Heart left ventricle (tissue), 16 donors: ENCODE results near the gene DDX54. TPM values are rescaled to one million over a fixed set of nuclear protein-coding genes. Genes with fewer than 3 reads are reported as not detected.
A peak's percentile ranks its signal among the peaks of the same experiment; 100 is the strongest.

Experiments
- ATAC-seq, 4 donors: fragments of 200-7000 bp; cut with Tn5 transposase; one replicate each; pipeline ENCODE4 v1.9.1; 2020 to 2022; ENCODE audit warnings: moderate library complexity in 4 of 4, mild to moderate bottlenecking in 3 of 4, moderate number of reproducible peaks in 1 of 4
- DNase-seq, 5 donors: peaks; one replicate each; pipeline ENCODE4 v3.0.0-alpha.2; 2020
- H3K27ac ChIP-seq, 12 donors: fragments of 200-600 bp; sonication (generic) in 4 of 12; one replicate each; pipeline versions ENCODE4 v1.5.0 to v1.8.0; 2016 to 2022; ENCODE audit warnings: mild to moderate bottlenecking in 2 of 12
- H3K27me3 ChIP-seq, 9 donors: fragments of 200-600 bp; sonication (generic) in 2 of 9; one replicate each; pipeline versions ENCODE4 v1.5.1 to v1.8.0; 2016 to 2022; ENCODE audit warnings: mild to moderate bottlenecking in 3 of 9
- H3K36me3 ChIP-seq, 9 donors: fragments of 200-600 bp; sonication (generic) in 2 of 9; one replicate each; pipeline versions ENCODE4 v1.5.0 to v1.8.0; 2018 to 2022; ENCODE audit warnings: mild to moderate bottlenecking in 2 of 9
- H3K4me1 ChIP-seq, 12 donors: fragments of 200-600 bp; sonication (generic) in 4 of 12; one replicate each; pipeline versions ENCODE4 v1.5.0 to v1.8.0; 2016 to 2022; ENCODE audit warnings: mild to moderate bottlenecking in 3 of 12
- H3K4me3 ChIP-seq, 12 donors: fragments of 200-600 bp; sonication (generic) in 4 of 12; one replicate each; pipeline versions ENCODE4 v1.5.0 to v1.8.0; 2017 to 2022; ENCODE audit warnings: mild to moderate bottlenecking in 9 of 12, moderate library complexity in 4 of 12
- H3K9me3 ChIP-seq, 12 donors: fragments of 200-600 bp; sonication (generic) in 4 of 12; one replicate each; pipeline versions ENCODE4 v1.5.0 to v1.8.0; 2016 to 2022; ENCODE audit warnings: mild to moderate bottlenecking in 1 of 12
- POLR2A ChIP-seq, 2 donors: fragments of 450-650 bp; IDR thresholded peaks; one replicate each; pipeline ENCODE4 v1.6.1; 2017; ENCODE audit warnings: antibody characterized with exemption in 2 of 2, mild to moderate bottlenecking in 2 of 2, moderate library complexity in 2 of 2
- WGBS, 4 donors: extraction: QIAGEN DNeasy Blood & Tissue Kit in 2 of 4; methylation state at CpG; one replicate each; pipeline versions ENCODE4 v1.1.5 to v1.1.7; 2013 to 2018; 5-methylcytosine and 5-hydroxymethylcytosine counted together
- intact Hi-C, 10 donors: fragments of 100-400 bp; cut with DNase I; formaldehyde crosslinking; loops; one replicate each; pipeline versions ENCODE4 v1.11.1 to v1.14.2; 2022
- polyA plus RNA-seq, 2 donors: library from polyadenylated mRNA; stranded (reverse); fragments of 200-250 nt; gene quantifications; one replicate each; pipeline ENCODE4 v1.2.3, GENCODE V29; 2013
- total RNA-seq, 9 donors: library from RNA; depleted of rRNA in 2 of 9; stranded (reverse); fragments of >200 nt in 2 of 9; fragmentation: NEBNext Ultra II Directional in 3 of 9; extraction: Animal tissue kit (Norgen Biotek cat#: 25700) in 3 of 9; gene quantifications; one replicate each; pipeline versions ENCODE4 v1.1.0 to v1.2.4, GENCODE V29; 2016 to 2023
- TF ChIP-seq, protein P1 (sequence below), 12 donors: fragments of 200-600 bp; sonication (generic) in 4 of 12; IDR thresholded peaks; one replicate each; pipeline versions ENCODE4 v1.5.0 to v1.8.0; 2018 to 2022; ENCODE audit warnings: antibody characterized with exemption in 12 of 12, mild to moderate bottlenecking in 5 of 12
- donor health status: ischemic (EF 13 %, LVEDD 7.1; RV severe dilation, severe dysfunction).
- donor health status: healthy with polysubstance abuse.
- donor health status: DM: no; HTN: yes; CAD: no.
- donor health status: DM: no; HTN: no; CAD: no.
- donor health status: ischemic (EF 25% LVEDD 6.9; RV normal size, moderate dysfunction).
- donor health status: ischemic (EF 25% LVEDD 5.7; RV mildly dilated, moderate dysfunction).
- donor health status: healthy.
- donor health status: DM: yes; HTN: yes; CAD: no.
- donor health status: ischemic (EF 35%, LVEDD 5.7; RV mildly dilated, moderate dysfunction).
- donor health status: nonischemic (EF 11% LVEDD 7.7; RV severe dilation, severe dysfunction).
- donor health status: DM: yes; HTN: yes; CAD: no.
- donor health status: PGD.
- donor health status: ischemic (EF 29% LVEDD 5.4; RV normal size, mild dysfunction).
- donor health status: nonischemic (EF 23%, LVEDD 6.1; RV moderate dilation, normal function).

DDX54 gene
- total and polyA plus RNA-seq, 11 donors, result 23.4 to 60.2 (median 38.2) TPM

DNA sequence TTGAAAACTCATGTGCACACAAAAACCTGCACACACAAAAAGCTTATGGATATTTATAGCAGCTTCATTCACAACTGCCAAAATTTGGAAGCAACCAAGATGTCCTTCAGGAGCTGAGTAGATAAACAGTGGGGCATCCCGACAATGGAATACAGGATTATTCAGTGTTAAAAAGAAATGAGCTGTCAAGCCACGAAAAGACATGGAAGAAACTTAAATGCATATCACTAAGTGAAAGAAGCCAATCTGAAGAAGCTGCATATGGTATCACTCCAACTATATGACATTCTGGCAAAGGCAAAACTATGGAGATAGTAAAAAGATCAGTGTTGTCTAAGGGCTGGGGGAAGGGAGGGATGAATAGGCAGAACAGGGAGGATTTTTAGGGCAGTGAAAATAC lies 30.7 kb upstream of the DDX54 start:
- Histone ChIP-seq H3K4me3 (no peak overlapping the region), H3K27me3 (no peaks in the 10 kb centered on the region), H3K36me3 (no peaks in the 10 kb centered on the region), H3K9me3 (no peaks in the 10 kb centered on the region), H3K4me1 (peaks cover 0 to 57% (median 19%) of the 10 kb centered on the region in 12 donors), H3K27ac (no peak overlapping the region)
- intact Hi-C loops, result no loop called here
- DNase-seq (no peak), ATAC-seq (no peak)
- TF ChIP-seq POLR2A (IDR thresholded peaks at IDR 0.05), result no peak
- TF ChIP-seq, protein P1, sequence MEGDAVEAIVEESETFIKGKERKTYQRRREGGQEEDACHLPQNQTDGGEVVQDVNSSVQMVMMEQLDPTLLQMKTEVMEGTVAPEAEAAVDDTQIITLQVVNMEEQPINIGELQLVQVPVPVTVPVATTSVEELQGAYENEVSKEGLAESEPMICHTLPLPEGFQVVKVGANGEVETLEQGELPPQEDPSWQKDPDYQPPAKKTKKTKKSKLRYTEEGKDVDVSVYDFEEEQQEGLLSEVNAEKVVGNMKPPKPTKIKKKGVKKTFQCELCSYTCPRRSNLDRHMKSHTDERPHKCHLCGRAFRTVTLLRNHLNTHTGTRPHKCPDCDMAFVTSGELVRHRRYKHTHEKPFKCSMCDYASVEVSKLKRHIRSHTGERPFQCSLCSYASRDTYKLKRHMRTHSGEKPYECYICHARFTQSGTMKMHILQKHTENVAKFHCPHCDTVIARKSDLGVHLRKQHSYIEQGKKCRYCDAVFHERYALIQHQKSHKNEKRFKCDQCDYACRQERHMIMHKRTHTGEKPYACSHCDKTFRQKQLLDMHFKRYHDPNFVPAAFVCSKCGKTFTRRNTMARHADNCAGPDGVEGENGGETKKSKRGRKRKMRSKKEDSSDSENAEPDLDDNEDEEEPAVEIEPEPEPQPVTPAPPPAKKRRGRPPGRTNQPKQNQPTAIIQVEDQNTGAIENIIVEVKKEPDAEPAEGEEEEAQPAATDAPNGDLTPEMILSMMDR (IDR thresholded peaks at IDR 0.05), result no peak
- 36 to 49% (median 44%) methylated on average over 2 of the region's 2 CpGs for WGBS, 4 donors

DNA sequence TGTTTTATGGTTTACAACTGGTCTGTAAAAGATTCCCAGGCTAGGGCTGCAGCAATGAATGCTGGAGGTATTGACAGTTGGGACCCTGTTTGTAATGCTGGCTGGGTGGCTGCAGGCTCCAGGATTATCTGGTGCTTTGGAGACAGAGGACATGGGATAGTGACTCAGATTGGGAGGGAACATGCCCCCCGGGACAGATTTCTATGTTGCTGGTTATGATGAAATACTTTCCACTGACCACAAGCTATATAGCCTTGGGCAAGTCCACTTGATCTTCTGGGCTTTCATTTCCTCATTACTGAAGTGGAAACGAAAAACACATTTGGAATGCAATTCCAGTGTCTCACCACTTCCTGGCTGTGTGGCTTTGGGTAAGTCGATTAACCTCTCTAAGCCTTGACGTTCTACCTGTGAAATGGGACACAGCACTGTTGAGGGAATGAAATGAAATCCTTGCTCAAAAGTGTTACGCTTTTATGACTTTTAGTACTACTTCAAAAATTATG lies 29.7 kb upstream of the DDX54 start:
- DNase-seq (peak in 4 of 5 donors; percentile 56 to 82 (median 68)), ATAC-seq (peak; percentile 82 to 96 (median 94))
- Histone ChIP-seq H3K4me1 (peaks cover 0 to 59% (median 14%) of the 10 kb centered on the region in 12 donors), H3K36me3 (no peaks in the 10 kb centered on the region), H3K27me3 (no peaks in the 10 kb centered on the region), H3K9me3 (no peaks in the 10 kb centered on the region), H3K27ac (peak overlapping the region in 7 of 12 donors; percentile 15 to 80 (median 33)), H3K4me3 (no peak overlapping the region)
- 50 to 65% (median 59%) methylated on average over 5 of the region's 5 CpGs for WGBS, 4 donors
- intact Hi-C loops, result no loop called here
- TF ChIP-seq POLR2A (IDR thresholded peaks at IDR 0.05), result no peak
- TF ChIP-seq, protein P1 (IDR thresholded peaks at IDR 0.05), result peak in 1 of 12 donors; percentile 12

DNA sequence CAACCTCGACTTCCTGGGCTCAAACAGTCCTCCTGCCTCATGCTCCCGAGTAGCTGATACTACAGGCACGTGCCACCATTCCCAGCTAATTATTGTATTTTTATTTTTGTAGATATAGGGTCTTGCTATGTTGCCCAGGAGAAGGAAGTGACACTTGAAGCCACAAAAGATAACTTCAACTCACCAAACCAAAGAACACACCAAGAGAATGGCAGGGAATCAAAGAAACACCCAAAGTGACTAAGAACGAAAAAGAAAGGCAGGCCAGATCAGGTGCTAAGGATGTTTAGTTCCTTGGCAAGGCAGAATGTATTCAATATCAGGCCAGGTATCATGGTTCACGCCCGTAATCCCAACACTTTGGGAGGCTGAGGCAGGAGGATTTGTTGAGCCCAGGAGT lies 25.9 kb upstream of the DDX54 start:
- intact Hi-C loops, result no loop called here
- Histone ChIP-seq H3K27me3 (no peaks in the 10 kb centered on the region), H3K27ac (no peak overlapping the region), H3K9me3 (no peaks in the 10 kb centered on the region), H3K4me1 (peaks cover 0 to 82% (median 21%) of the 10 kb centered on the region in 12 donors), H3K4me3 (no peak overlapping the region), H3K36me3 (no peaks in the 10 kb centered on the region)
- 85 to 97% (median 95%) methylated on average over 6 of the region's 6 CpGs for WGBS, 4 donors
- no peak for TF ChIP-seq POLR2A (IDR thresholded peaks at IDR 0.05)
- TF ChIP-seq, protein P1 (IDR thresholded peaks at IDR 0.05), result no peak
- DNase-seq, result no peak
- ATAC-seq, result no peak

DNA sequence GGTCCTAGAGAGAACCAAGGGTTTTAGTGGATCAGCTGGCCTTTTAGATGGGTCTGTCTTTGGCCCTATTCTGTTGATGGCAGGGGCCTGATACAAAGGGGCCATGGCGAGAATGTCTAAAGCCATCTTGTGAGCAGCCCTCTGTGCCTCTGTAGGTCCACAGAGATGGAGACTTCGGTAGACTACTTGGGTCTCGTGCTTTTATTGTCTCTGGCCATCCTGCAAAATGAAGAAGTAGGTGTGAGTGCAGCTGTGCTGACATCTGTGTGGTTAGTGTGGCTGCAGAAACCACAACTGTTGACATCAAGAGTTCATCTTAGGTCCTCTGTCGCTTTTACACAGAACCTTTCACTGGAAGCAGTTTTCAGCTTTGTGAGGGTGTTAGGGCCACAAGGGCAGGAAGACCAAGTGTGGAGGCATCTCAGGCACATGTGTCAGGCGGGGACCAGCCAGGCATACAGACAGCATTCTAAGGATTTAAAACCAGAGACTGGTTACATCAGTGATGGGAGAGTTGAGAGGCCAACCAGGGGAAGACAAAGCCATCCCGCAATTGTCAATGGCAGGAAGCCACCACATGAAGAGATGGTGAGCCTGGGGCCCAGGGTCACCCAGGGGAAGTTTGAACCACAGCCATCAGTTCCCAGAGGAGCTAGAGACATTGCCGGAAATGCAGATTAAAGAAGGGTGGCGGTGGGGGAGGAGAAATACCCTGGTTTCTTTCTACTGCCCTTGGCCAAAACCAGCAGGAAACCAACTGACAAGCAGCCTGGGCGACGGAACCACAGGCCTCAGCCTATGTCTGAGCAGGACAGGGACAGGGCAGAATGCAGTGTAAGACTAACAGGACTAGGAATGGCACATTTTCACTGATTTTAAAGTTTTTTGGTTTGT lies 23.0 kb upstream of the DDX54 start:
- WGBS, 4 donors, result 49 to 64% (median 53%) methylated on average over 10 of the region's 10 CpGs
- Histone ChIP-seq H3K27ac (peak overlapping the region in 11 of 12 donors; percentile 11 to 91 (median 65)), H3K4me3 (peak overlapping the region in 1 of 12 donors; percentile 25), H3K27me3 (no peaks in the 10 kb centered on the region), H3K4me1 (peaks cover 0 to 69% (median 10%) of the 10 kb centered on the region in 12 donors), H3K36me3 (no peaks in the 10 kb centered on the region), H3K9me3 (no peaks in the 10 kb centered on the region)
- TF ChIP-seq, protein P1 (IDR thresholded peaks at IDR 0.05), result no peak
- TF ChIP-seq POLR2A (IDR thresholded peaks at IDR 0.05), result no peak
- intact Hi-C loops, result loop anchor here in 1 of 10 donors (10.0 kb wide), 1 partner anchor 217 kb away; the partner anchor contains the start of gene SDSL
- ATAC-seq (peak; percentile 66 to 86 (median 80)), DNase-seq (peak; percentile 61 to 75 (median 70))
